Upper lobe of left lung (tissue), 4 donors: ENCODE measurements around the gene THTPA.

Source experiments
- EP300 ChIP-seq, 4 donors: sonication (generic); formaldehyde crosslinking; IDR thresholded peaks; one replicate each; pipeline ENCODE4 v1.5.1; 2017; ENCODE audit warnings: antibody characterized with exemption in 4 of 4, control low read depth in 2 of 4
- POLR2A ChIP-seq, 4 donors: fragments of 450-650 bp; IDR thresholded peaks; one replicate each; pipeline ENCODE4 v1.5.1; 2016 to 2017; ENCODE audit warnings: antibody characterized with exemption in 4 of 4, mild to moderate bottlenecking in 2 of 4
- POLR2AphosphoS5 ChIP-seq, 2 donors: sonication (generic); formaldehyde crosslinking; IDR thresholded peaks; one replicate each; pipeline ENCODE4 v1.5.1; 2017; ENCODE audit warnings: antibody characterized with exemption in 2 of 2
- TF ChIP-seq, protein P1 (sequence below), 6 experiments: fragments of 450-650 bp in 4 of 6; fragments of 200-600 bp in 2 of 6; sonication (generic) in 2 of 6; IDR thresholded peaks; one replicate each; pipeline ENCODE4 v1.5.1; 2016 to 2019; ENCODE audit warnings: antibody characterized with exemption in 6 of 6

DNA sequence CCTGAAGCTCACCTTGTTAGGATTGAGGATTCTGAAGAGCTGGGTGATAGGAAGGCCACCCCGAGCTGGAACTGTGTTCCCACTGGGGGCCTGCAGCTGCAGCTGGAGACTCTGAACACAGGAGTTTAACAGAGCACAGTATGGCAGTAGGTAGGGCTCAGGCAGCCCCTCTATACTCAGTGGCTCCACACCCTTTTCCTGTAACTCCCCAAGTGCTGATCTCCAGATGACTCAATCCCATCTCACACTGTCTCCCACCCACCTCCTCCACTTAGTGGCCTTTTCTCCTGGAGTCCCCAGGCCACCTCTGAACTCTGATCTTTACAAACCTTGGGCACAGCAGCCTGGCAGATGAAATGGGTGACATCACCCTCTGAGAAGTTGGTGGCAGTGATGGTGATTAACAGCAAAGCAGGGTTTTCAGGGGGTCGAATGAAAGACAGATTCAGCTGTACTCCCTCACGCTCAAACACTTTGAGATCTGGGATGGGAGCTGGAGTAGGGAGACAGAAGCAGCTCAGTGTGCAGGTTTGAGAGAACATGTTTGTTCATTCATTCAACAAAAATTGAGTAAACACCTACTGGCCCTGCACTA, 4.0 kb downstream of the THTPA start:
- TF ChIP-seq, protein P1, sequence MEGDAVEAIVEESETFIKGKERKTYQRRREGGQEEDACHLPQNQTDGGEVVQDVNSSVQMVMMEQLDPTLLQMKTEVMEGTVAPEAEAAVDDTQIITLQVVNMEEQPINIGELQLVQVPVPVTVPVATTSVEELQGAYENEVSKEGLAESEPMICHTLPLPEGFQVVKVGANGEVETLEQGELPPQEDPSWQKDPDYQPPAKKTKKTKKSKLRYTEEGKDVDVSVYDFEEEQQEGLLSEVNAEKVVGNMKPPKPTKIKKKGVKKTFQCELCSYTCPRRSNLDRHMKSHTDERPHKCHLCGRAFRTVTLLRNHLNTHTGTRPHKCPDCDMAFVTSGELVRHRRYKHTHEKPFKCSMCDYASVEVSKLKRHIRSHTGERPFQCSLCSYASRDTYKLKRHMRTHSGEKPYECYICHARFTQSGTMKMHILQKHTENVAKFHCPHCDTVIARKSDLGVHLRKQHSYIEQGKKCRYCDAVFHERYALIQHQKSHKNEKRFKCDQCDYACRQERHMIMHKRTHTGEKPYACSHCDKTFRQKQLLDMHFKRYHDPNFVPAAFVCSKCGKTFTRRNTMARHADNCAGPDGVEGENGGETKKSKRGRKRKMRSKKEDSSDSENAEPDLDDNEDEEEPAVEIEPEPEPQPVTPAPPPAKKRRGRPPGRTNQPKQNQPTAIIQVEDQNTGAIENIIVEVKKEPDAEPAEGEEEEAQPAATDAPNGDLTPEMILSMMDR (IDR thresholded peaks at IDR 0.05): no peak
- no peak for TF ChIP-seq POLR2A (IDR thresholded peaks at IDR 0.05)
- TF ChIP-seq EP300 (IDR thresholded peaks at IDR 0.05): no peak
- no peak for TF ChIP-seq POLR2AphosphoS5 (IDR thresholded peaks at IDR 0.05)
